ENCODE data around the gene VSTM5.

VSTM5 gene

GRCh38 chr11:93846411-93846810, 4.0 kb downstream of the VSTM5 start:
- peak; percentile 5; the same call in 2 of the 3 replicates for ATAC-seq
- TF ChIP-seq ISL1 (CRISPR knock-in tag; IDR thresholded peaks at IDR 0.05) (0 out of 2 replicates have a peak, but pooled peaks have one; percentile 27), ESRRG (CRISPR knock-in tag; IDR thresholded peaks at IDR 0.05) (no peak), ZFP30 (CRISPR knock-in tag; IDR thresholded peaks at IDR 0.05) (no peak), ZNF70 (CRISPR knock-in tag; IDR thresholded peaks at IDR 0.05) (no peak), CSRNP3 (CRISPR knock-in tag; IDR thresholded peaks at IDR 0.05) (no peak), TOX (CRISPR knock-in tag; IDR thresholded peaks at IDR 0.05; ENCODE audit: borderline replicate concordance) (no peak)

- no peak for TF ChIP-seq PATZ1 (CRISPR knock-in tag; IDR thresholded peaks at IDR 0.05; ENCODE audit: borderline replicate concordance)
- no peak for TF ChIP-seq ZNF8 (CRISPR knock-in tag; IDR thresholded peaks at IDR 0.05)
- no peak for TF ChIP-seq GLIS3 (CRISPR knock-in tag; IDR thresholded peaks at IDR 0.05)
- no peak for TF ChIP-seq ISL1 (CRISPR knock-in tag; IDR thresholded peaks at IDR 0.05)
- no peak for TF ChIP-seq CSRNP3 (CRISPR knock-in tag; IDR thresholded peaks at IDR 0.05)
- TF ChIP-seq ZNF565 (CRISPR knock-in tag; conservative IDR thresholded peaks at IDR 0.05; ENCODE audit: low read depth) = no peak
- TF ChIP-seq ZNF70 (CRISPR knock-in tag; IDR thresholded peaks at IDR 0.05) = no peak
- TF ChIP-seq TSHZ2 (CRISPR knock-in tag; IDR thresholded peaks at IDR 0.05) = no peak
- no peak for TF ChIP-seq ZFP3 (CRISPR knock-in tag; IDR thresholded peaks at IDR 0.05)
- no peak for TF ChIP-seq ARNTL (CRISPR knock-in tag; IDR thresholded peaks at IDR 0.05; ENCODE audit: borderline replicate concordance, low read depth)
- TF ChIP-seq TOX (CRISPR knock-in tag; IDR thresholded peaks at IDR 0.05; ENCODE audit: borderline replicate concordance) = no peak
- TF ChIP-seq TCF4 (CRISPR knock-in tag; IDR thresholded peaks at IDR 0.05; ENCODE audit: borderline replicate concordance) = no peak
- no peak for TF ChIP-seq ESRRG (CRISPR knock-in tag; IDR thresholded peaks at IDR 0.05)
- no peak for TF ChIP-seq PPARA (CRISPR knock-in tag; IDR thresholded peaks at IDR 0.05; ENCODE audit: borderline replicate concordance)
- TF ChIP-seq SNAI2 (CRISPR knock-in tag; IDR thresholded peaks at IDR 0.05) = no peak
- no peak for TF ChIP-seq ZFP30 (CRISPR knock-in tag; IDR thresholded peaks at IDR 0.05)
- no peak for TF ChIP-seq CREB5 (CRISPR knock-in tag; IDR thresholded peaks at IDR 0.05; ENCODE audit: low read depth)
- no peak for TF ChIP-seq OSR1 (CRISPR knock-in tag; IDR thresholded peaks at IDR 0.05)
- no peak for TF ChIP-seq CSDC2 (CRISPR knock-in tag; IDR thresholded peaks at IDR 0.05)
- ATAC-seq = no peak
Observed at GRCh38 chr11:93845181-93846092, 5.0 kb downstream of the VSTM5 start.

- no peak for ATAC-seq
- TF ChIP-seq OSR1 (CRISPR knock-in tag; IDR thresholded peaks at IDR 0.05) = no peak
- no peak for TF ChIP-seq SNAI2 (CRISPR knock-in tag; IDR thresholded peaks at IDR 0.05)
- no peak for TF ChIP-seq RARB (CRISPR knock-in tag; IDR thresholded peaks at IDR 0.05)
- no peak for TF ChIP-seq ARNTL (CRISPR knock-in tag; IDR thresholded peaks at IDR 0.05; ENCODE audit: borderline replicate concordance, low read depth)
- TF ChIP-seq GLIS3 (CRISPR knock-in tag; IDR thresholded peaks at IDR 0.05) = no peak
- no peak for TF ChIP-seq CREB5 (CRISPR knock-in tag; IDR thresholded peaks at IDR 0.05; ENCODE audit: low read depth)
- TF ChIP-seq ZNF70 (CRISPR knock-in tag; IDR thresholded peaks at IDR 0.05) = no peak
- no peak for TF ChIP-seq CSRNP3 (CRISPR knock-in tag; IDR thresholded peaks at IDR 0.05)
- TF ChIP-seq TSHZ2 (CRISPR knock-in tag; IDR thresholded peaks at IDR 0.05) = no peak
- no peak for TF ChIP-seq TCF4 (CRISPR knock-in tag; IDR thresholded peaks at IDR 0.05; ENCODE audit: borderline replicate concordance)
Observed at GRCh38 chr11:93844568-93844967, 5.8 kb downstream of the VSTM5 start.

Measured in SK-N-SH treated with all-trans-retinoic acid at 6 μM for 48 hours (cell line).